Epithelial cell of esophagus (primary cell): ENCODE data around the gene MAP2K5.

Experiments
- DNase-seq: peaks from one replicate; pipeline ENCODE4 v3.0.0; 2010; ENCODE audit warnings: low read depth
- H3K4me3 ChIP-seq: 2 replicates; pipeline ENCODE4 v1.5.1; 2011; ENCODE audit warnings: mild to moderate bottlenecking, low read length, control low read depth
- TF ChIP-seq, protein P1 (sequence below): IDR thresholded peaks from 2 replicates; pipeline ENCODE4 v1.5.1; 2011; ENCODE audit warnings: low read depth, mild to moderate bottlenecking, low read length, control low read depth, inconsistent platforms; ENCODE audit not compliant: insufficient read depth; ENCODE audit errors: missing control alignments

MAP2K5 gene

DNA sequence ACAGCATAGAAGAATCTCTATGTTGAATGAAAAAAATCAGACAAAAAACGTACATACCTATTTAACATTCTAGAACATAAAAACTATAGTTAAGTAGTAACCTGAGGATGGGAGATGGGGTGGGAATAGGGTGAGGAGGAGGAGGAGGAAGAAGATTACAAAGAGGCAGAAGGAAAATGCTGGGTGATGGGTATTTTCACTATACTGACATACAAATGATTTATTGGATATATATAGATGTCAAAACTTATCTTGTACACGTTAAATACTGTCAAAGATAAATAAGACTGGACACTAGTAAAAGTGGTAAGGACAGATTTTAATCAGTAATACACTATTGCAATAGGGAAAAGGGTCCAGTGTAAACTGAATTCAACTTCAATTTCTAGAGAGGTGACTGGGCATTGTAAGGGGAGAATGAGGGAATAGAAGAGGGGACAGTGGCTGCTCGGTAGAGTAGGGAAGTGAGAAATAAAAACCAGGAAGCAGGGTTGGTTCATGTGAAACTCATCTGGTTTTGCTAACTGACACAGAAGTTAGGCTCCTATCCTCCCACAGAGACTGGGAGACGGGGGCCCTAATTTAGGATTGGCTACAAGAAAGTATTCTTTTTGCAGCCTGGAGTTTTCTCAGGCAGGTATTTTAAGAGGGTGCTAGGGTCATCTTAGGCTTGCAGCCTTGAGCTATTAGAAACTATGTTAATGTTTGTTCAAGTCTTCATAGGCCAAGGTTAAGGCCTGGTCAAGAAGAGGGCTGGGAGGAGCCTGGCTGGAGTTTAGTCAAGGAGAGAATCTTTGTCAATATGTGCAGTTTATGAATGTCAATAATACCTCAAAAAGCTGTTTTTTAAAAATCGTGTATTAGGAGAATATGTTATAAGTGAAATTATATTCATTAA lies 36.6 kb upstream of the MAP2K5 start:
- H3K4me3 ChIP-seq, result no peak overlapping the region
- DNase-seq, result no peak
- TF ChIP-seq, protein P1, sequence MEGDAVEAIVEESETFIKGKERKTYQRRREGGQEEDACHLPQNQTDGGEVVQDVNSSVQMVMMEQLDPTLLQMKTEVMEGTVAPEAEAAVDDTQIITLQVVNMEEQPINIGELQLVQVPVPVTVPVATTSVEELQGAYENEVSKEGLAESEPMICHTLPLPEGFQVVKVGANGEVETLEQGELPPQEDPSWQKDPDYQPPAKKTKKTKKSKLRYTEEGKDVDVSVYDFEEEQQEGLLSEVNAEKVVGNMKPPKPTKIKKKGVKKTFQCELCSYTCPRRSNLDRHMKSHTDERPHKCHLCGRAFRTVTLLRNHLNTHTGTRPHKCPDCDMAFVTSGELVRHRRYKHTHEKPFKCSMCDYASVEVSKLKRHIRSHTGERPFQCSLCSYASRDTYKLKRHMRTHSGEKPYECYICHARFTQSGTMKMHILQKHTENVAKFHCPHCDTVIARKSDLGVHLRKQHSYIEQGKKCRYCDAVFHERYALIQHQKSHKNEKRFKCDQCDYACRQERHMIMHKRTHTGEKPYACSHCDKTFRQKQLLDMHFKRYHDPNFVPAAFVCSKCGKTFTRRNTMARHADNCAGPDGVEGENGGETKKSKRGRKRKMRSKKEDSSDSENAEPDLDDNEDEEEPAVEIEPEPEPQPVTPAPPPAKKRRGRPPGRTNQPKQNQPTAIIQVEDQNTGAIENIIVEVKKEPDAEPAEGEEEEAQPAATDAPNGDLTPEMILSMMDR, result no peak

DNA sequence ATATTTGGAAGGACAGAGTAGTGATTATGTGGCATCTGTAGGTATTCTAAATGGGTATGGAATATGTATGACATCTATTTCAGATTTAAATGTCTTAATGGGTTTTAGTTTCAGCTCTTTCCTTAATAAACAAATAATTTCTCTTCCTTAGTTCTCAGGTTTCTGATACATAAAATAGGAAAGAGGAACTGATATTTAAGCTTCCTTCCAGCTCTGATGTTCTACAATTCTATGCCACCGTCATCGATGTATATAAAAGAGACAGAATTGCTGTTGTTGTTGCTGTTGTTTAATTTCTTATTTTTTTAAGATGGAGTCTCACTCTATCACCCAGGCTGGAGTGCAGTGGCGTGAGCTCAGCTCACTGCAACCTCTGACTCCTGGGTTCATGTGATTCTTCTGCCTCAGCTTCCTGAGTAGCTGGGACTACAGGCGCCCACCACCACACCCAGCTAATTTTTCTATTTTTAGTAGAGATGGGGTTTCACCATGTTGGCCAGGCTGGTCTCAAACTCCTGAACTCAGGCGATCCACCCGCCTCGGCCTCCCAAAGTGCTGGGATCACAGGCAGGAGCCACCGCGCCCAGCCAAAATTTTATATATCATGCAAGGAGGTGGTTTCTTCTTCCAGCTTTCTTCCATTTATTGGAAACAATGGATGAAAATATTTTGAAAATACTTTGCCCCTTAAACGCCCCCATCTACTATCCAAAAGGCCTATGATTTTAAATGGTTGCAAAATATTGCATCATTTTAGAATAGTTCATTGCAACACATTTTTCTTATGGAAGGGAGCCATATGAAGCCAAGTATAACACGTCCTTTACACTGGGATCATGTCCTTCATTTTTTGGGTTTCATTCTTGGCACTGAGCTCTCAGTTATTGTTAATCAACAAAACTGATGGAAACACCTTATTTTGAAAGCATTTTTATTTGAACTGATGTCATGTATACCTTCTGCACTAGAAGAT lies 35.4 kb upstream of the MAP2K5 start:
- TF ChIP-seq, protein P1, result no peak
- no peak for DNase-seq
- no peak overlapping the region for H3K4me3 ChIP-seq

- H3K4me3 ChIP-seq, result no peak overlapping the region
- no peak for DNase-seq
- TF ChIP-seq, protein P1, result no peak
Measured at GRCh38 chr15:67508407-67508806, 34.1 kb upstream of the MAP2K5 start.

- no peak for DNase-seq
- TF ChIP-seq, protein P1, result no peak
- H3K4me3 ChIP-seq, result no peak overlapping the region
Measured at GRCh38 chr15:67509918-67510317, 32.6 kb upstream of the MAP2K5 start.

DNA sequence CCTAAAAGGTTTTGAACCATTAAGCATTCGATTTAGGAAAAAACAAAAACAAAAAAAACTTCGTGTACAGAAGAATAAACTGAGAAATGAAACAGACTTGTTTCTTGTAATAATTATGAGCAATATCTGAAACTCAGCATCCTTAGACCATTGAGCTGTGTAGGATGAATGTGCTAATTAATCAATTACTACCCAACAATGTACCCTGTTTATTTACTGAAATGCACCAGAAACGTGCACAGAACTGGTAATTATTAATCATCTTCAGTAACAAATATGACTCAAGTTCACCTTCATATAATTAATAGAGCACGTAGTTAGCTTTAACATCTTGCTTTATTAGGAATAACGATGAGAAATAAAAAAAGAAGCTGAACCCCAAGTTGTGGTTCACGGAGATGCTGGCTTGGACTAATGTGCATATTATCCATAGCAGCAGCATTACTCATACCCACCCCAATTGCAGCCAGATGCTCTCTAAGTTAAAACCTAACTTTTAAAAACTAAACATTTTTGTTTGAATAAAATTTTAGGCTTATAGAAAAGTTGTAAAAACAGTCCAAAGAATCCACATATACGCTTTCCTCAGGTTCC lies 31.8 kb upstream of the MAP2K5 start:
- DNase-seq, result no peak
- TF ChIP-seq, protein P1, result no peak

GRCh38 chr15:67511606-67512005 lies 30.9 kb upstream of the MAP2K5 start:
- TF ChIP-seq, protein P1, result no peak
- no peak for DNase-seq
- H3K4me3 ChIP-seq, result no peak overlapping the region

More for the DNA sequence above, 31.8 kb upstream of the MAP2K5 start:
- H3K4me3 ChIP-seq, result no peak overlapping the region
